8988T (cell line): Measurements from ENCODE around the gene FOXL2.
A peak's percentile ranks its signal among the peaks of the same experiment; 100 is the strongest.

ENCODE experiments used
- DNase-seq: peaks from one replicate; pipeline ENCODE4 v3.0.0; 2011

The FOXL2 gene

GRCh38 chr3:138946663-138947494 is at the start of gene FOXL2, which contains the start of gene FOXL2NB:
Gene FOXL2 (minus strand): TSS chr3:138947137. CDS start chr3:138946722, 415 bp downstream.
Gene FOXL2NB (plus strand): TSS chr3:138947217. CDS start chr3:138947365, 148 bp downstream.
- DNase-seq: peak; percentile 88

DNA sequence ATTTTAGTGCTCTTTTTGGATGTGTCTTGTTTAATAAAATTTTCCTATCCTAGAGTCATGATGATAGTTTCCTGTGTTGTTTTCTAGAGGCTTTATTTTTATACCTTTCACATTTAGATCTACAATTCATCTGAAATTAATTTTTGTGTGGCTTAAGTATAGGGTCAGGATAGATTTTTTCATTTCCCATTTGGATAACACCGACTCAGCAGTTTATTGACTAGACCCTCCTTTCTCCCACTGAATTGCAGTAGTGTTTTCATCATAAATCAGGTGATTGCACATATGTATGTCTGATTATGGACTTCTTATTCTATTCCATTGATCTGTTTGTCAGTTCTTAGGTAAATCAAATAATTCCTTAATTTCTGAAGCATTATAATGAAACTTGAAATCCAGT is 48.8 kb upstream of the FOXL2 start:
- DNase-seq: no peak

DNA sequence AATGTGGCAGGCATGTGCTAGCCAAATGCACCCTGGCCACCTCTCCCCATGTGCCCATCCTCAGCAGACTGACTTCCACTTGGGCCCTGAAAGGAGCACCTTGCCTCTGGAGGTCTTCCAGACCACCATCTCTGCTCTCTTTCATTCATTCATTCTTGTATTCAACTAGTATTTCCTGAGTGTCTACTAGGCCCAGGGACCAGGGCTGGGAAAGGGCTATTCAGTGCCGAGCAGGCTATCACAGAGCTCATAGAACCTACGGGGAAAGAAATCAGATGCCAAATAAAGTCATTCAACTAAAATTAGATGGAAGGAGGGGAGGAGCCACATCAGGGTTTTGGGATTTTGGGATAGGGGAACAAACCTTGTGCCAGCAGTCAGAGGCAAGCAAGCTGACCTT is 40.2 kb upstream of the FOXL2 start:
- DNase-seq: no peak

DNA sequence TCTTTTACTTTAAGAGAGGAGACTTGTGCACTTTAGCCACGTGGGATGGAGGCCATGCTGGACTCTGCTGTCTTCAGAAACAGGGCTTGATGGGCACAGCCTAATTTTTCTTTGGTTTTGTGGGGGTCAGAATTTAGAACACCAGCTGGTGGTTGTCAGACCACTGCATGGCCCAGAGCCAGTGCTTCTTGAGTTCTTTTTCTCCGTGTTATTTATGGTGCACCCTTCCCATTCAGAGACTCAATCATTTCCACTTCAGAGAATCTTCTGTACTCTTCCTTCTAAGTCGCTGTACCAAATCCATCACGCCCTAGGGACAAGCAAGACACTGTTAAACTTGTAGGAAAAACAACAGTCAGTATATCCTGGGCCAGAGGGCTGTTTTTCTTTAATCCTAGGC is 39.0 kb upstream of the FOXL2 start:
- no peak for DNase-seq

DNA sequence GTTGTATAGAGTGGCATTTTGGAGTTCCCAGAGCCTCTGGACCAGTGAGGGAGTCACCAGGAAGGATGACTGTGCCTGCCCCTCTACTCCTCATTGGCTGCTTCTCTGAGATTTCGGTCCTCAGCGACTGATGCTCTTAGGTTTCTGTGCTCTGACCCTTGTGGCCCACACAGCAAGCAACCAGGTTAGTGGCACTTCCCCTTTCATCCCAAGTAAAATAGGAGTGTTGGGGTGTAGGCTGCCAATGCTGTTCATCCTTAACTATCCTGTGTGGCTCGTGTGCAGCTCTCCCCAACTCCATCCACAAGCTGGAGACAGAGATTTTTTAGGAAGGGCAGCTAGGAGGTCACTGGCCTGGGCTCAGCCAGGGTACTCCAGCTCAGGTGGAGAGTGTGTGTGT is 37.9 kb upstream of the FOXL2 start:
- no peak for DNase-seq

DNA sequence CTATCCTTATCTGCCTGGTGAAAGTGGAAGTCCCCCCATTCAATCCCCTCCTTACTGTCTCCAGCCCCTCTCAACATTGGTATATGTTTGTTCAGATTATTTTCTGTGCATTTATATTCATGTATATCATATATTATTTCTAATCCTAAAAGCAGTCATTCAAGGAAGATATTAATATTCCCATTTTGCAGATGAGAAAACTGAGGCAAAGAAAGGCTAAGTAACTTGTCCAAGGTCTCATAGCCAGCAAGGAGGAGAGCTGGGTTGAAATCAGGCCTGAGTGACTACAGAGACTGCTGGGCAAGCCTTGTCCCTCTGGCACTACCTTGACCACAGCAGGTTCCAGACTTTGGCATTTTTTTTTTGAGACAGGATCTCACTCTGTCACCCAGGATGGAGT is 29.1 kb upstream of the FOXL2 start:
- no peak for DNase-seq

DNA sequence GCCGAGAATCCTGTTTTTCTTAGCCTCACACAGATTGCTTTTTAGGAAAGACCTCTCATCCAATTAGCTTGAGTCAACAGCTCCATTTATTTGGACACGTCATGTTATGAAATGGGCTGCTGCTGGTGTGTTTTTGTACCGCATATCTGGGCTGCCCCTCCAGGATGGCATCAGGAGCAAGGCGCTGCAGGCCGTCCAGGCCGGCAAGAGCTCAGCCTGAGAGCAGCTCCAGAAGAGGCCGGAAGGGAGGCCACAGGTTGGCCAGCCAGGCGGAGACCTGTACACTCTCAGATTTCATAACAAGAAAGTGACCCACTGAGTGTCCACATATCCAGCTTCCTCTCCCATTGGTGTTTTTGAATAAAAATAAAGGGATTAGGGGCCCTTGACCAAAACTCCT is 28.4 kb upstream of the FOXL2 start:
- no peak for DNase-seq

DNA sequence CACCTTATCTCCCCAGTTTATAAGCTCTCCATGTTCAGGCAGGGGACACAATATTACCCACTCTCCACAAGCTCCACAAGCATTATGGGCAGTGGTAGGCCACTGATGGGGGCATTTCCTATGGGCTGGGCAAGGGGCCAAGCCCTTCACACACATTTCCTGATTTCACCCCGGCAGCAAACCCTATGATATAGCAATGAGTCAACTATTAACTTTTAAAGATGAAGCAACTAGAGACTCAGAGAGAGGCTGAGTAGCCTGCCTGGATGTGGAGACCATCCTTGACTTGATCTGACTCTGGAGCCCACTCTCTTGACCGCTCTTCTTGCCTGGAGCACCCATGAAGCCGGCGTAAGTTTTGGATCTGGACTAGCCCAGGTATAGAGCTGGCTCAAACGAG is 27.5 kb upstream of the FOXL2 start:
- DNase-seq: no peak

GRCh38 chr3:138972941-138973340 is 26.0 kb upstream of the FOXL2 start:
- DNase-seq: no peak

- DNase-seq: no peak
Measured at GRCh38 chr3:138971766-138972320, 24.9 kb upstream of the FOXL2 start.

DNA sequence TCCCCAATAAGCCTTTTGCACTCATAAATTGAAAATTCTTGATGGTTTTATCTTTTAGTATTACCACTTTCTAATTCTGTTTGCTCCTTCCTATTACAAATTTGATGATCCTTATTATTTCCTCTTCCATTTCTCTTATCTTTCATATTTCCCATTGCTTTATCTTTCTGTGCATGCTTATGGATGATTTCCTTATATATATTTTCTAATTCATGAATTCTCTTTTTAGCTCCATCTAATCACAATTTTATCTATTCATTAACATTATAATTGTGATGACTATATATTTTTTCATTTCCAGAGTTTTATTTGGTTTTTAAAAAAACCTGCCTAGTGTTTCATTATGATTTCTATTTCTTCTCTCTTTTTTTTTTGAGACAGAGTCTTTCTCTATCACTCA is 18.0 kb upstream of the FOXL2 start:
- no peak for DNase-seq

- no peak for DNase-seq
Measured at GRCh38 chr3:138964264-138964663, 17.3 kb upstream of the FOXL2 start.

DNA sequence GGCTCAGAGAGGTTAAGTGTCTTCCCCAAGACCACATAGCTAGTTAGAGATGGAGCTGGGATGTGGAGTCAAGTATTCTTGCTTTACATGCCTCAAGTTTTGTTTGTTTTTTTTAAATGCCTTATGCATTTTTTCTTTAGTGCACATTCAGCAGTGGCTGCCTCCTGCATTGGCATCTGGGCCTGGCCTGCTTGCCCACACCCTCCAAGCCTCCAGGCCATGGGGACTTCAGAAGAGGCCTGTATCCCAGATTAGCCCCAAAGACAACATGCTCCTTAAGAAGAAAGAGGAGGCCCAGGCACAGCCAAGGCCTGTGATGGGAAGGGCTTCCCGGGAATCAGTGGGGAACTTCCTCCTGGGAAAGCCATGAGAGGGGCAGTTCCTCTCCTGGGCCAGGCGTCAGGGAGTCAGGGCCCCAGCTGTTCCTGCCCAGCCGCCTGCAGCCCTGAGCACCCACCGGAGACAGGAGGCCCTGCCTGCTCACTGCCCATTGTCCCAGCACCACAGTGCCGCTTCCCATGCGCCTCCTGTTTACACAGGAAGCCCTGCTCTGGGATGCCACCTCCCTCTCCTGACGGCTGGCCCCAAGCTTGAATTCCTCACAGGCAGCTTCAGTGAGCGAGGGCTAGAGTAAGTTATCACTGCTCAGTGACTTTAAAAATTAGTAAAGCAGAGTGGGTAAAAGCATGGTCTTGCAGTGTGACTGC is 16.1 kb upstream of the FOXL2 start:
- DNase-seq: no peak

GRCh38 chr3:138960417-138960852 is 13.5 kb upstream of the FOXL2 start:
- no peak for DNase-seq

DNA sequence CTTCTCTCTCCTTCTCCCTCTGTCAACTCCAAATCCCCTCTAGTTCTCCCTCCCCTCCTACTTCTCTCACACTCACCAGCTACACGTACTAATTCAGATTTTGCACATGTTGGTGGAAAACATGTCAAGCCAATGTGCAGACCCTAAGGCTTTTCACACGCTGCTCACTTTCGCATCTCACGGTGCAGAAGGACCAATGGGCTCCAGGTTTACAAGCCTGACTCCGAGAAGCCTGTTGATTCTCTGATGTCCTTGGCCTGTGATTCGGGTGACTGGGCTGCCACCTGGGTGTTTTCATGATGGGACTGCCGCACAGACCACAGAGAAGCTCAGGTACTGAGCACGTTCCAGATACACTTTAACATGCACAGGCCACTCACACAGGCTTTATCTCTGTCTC is 3.8 kb upstream of the FOXL2 start:
- no peak for DNase-seq

DNA sequence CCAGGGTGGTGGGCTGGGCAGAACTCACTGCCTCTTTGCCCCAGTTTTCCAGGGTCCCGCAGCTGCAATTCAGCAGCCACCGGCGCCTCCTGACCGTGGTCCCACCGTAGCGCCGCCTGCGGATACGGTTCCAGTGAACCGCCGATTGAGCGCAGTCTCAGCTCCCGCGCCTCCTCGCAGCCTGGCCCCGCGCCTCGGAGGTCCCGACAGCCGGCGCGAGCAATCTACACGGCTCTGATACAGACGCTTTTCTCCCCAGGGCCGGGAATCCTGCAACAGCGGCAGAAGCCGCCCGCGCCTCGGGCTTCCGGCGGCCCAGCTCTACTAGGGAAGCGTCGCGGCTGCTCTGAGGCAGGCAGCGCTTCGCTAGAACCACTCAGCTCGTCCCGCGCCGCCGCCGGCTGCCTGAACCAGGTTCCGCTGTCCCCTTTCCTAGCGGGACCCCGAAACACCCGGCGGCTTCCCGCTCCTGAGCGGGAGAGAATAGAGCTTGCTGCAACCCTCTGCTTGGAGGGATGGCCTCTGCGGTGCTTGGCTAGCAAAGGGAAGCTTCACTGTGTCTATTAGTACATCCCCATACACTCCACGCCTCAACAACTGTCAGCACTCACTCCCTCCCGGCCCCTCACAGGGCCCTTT is 3.2 kb upstream of the FOXL2 start:
- DNase-seq: no peak

GRCh38 chr3:138949445-138950005 is 2.6 kb upstream of the FOXL2 start:
- DNase-seq: no peak

DNA sequence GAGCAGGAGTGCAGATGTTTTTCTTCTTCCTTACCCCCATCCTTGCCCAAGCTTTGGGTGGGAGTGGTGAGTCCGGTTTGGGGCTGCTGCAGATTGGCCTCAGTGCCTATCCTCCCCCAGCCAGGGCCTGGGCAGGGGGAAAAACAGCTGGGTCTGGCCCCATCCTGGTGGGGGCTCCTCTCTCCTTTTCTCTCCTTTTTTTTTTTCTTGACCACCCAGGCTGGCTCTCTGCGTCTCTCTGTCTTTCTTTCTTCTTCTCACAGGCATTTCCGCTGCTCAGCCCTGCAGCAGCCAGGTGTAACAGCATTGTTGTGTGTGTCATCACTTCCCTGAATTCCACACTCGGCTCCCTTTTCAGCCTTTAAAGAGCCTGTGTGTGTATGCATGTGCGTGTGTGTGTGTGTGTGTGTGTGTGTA is 2.1 kb upstream of the FOXL2 start:
- DNase-seq: no peak

- no peak for DNase-seq
Measured at GRCh38 chr3:138948371-138949001, 1.5 kb upstream of the FOXL2 start.

DNA sequence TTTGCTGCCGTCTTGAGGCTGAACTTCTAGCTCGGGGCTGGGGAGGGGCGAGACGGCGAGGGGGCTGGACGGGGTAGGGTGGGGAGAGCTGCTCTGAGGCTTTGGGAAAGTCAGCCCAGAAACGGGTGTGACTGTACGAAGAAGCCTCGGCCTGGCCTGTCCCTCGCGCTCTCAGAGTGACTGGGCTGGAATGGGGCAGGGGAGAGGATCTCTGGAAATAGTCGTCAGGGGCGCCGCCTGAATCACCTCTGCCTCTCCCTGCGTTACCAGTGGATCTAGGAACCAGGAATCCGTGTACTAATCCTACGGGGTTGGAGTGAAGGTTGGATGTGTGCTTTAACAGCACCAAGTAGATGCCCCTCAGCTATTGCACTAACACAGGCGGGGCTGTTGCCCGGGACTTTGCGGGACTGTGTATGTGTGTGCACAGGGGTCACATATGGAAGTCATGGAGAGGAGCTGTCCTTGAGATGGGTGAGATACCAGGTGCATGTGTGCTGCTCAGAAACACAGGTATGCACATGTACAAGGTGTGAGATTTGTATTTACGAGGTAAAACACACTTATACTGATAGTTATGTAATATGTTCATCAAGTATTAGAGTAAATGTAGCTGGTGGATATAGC is 671 bp upstream of the FOXL2 start:
- DNase-seq: no peak

- DNase-seq: peak; percentile 64
Measured at GRCh38 chr3:138945709-138946662, 951 bp downstream of the FOXL2 start.
